HG02970 (cell line): Measurements from ENCODE around the gene PAQR9.
A peak's percentile ranks its signal among the peaks of the same experiment; 100 is the strongest.
"Not testable (repeated sequence)": the region's sequence is repeated elsewhere in the genome, so short reads cannot be mapped to it uniquely, and the experiment has no call there.

Experiments used
- ATAC-seq: cut with Tn5 transposase; IDR thresholded peaks from one replicate; pipeline ENCODE4 v1.9.1; 2021; ENCODE audit warnings: mild to moderate bottlenecking, moderate library complexity, moderate number of reproducible peaks; ENCODE audit not compliant: unreplicated experiment, low FRiP score

PAQR9 gene, protein sequence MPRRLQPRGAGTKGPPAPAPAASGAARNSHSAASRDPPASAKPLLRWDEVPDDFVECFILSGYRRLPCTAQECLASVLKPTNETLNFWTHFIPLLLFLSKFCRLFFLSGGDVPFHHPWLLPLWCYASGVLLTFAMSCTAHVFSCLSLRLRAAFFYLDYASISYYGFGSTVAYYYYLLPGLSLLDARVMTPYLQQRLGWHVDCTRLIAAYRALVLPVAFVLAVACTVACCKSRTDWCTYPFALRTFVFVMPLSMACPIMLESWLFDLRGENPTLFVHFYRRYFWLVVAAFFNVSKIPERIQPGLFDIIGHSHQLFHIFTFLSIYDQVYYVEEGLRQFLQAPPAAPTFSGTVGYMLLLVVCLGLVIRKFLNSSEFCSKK

DNA sequence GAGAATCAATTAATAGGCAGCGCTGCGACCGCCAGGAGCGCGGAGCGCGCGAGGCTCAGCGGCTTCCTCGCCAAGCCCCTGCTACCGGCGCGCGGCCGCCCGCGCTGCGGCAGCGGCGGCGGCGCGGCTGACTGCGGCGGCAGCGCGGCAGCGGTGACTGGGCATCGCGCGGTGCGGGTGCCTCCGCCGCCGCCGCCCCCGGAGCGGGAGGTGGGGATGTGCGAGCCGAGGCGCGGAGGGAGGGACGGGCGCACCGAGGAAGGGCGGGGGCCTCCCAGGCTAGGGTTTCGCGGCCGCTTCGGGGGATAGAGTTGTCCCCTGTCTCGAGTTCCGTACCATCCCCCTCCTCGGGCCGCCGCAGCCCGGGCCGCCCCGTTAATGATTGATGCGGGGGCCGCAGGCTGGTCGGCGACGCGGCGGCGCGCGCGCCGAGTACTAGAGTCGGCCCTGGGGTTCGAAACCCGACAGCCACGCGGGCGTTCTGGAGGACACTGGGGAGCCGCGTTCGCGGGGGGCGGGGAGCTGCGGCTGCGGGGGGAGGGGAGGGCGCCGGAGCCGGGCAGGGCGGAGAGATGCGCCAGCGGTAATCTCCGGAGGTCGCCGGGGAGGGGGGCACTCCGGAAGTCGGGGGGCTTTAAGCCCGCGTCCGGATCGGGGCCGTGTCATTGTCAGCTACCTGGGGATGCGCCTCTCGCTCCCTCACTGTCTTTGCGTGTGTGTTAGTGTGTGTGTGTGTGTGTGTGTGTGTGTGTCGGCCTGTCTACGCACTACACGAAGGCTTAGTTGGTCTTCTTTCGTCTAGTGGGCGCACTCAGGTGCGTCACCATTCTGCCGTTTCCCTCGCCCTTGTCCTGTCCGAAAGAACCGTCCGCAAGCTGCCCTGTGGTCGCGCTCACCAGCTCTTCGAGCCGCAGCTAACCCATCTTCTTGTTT, at the start of gene PAQR9:
Gene PAQR9, minus strand, starts transcription at position 159 of the 933 bp plus-strand sequence. CDS start 338 bp downstream, outside the sequence.
- no peak for ATAC-seq

DNA sequence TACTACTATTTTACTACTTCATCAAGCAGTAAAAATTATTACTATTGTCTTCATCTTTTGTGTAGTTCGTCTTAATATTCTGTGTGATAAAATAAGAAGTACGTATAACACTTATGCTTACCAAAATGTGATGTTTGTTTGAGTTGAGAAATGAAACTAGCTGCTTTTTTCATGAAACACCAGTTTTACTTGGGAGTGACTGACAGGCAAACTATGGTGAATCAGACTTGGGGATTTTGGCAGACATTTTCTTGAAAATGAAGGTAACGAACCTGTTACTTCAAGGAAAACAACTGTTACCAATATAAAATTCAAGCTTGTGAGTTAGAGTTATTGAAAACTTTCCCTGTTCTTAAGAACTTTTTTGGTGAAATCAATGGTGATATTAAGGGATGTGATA, 48.2 kb upstream of the PAQR9 start:
- no peak for ATAC-seq

DNA sequence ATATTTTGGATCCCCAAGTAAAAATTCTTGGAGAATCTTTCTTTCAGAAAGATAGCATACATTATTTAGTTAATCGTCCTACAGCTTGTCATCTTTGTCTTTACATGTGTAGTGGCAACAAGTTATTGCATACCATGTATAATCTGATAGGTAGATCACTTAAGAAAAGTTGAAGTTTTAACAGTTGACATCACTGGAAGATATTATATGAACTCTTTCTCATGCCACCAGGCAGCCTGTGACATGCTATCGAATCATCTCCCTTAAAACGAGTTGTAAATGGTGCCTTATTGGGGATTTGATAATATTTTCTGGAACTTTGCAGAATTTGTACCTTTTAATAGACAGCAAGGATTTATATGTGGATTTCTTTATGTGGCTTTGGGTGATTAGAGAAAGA, 46.5 kb upstream of the PAQR9 start:
- ATAC-seq: no peak

DNA sequence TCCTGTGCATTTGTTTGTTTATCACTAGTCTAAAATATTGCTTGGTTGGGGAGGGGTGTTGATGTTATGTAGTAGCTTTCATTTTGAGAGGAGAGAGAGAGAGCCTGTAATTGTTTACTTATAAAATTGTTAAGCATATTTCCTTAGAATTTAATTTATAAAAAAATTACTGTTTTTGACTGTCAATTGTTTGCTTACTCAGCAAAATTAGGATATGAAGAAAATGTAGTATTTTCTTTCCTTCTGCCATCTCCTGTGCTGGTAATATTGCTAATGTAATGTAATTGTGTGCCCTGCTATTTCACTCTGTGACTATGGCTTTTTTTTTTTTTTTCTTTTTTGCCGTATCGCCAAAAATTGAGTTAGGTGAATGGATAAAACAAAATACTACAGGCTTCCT, 41.3 kb upstream of the PAQR9 start:
- ATAC-seq: no peak

DNA sequence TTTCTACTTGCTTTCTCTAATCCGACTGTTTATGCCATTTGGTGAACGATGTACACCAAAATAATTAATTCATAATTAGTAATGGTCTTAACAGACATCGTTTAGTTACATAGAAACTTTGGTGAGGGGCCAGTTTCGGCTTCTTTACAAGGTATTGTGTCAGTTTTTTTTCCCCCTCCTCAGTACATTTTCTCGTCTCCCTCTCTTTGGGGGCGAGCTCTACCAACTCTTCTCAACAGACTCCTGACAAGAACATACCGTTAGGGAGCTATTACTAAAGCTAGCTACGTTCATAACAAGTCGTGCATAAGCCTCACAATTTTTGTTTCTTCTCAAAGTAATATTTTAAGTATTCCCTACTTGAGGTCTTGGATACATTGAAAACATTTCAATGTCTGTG, 39.3 kb upstream of the PAQR9 start:
- ATAC-seq: no peak

DNA sequence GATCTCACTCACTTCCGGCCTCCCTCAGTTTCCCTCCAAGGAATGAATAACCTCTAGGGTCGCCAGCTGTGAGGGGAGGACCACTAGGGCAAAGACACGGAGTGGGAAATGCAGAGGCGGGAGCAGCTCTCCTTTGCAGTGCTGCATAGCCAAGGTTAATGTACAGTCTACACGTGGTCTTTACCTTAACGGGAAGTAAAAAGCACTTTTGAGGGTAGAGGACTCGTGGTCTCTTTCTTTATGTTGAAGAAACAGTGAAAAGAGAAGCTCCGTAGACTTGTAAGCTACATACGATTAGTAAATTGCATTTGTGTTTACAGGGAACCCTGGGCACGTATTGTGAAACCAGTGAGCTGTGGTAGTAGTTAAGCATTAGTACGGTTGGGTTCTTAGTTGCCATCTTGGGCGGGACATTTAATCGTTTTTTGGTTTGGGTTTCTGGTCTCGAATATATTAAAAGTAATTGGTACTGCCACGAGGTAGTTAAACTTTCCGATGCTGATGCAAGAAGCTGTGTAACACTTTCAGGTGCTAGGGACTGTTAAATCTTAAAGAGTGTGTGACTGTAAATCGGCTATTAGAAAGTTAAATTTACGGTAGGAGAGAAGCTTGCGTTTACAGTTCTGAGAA, 38.7 kb upstream of the PAQR9 start:
- peak; percentile 11 for ATAC-seq

DNA sequence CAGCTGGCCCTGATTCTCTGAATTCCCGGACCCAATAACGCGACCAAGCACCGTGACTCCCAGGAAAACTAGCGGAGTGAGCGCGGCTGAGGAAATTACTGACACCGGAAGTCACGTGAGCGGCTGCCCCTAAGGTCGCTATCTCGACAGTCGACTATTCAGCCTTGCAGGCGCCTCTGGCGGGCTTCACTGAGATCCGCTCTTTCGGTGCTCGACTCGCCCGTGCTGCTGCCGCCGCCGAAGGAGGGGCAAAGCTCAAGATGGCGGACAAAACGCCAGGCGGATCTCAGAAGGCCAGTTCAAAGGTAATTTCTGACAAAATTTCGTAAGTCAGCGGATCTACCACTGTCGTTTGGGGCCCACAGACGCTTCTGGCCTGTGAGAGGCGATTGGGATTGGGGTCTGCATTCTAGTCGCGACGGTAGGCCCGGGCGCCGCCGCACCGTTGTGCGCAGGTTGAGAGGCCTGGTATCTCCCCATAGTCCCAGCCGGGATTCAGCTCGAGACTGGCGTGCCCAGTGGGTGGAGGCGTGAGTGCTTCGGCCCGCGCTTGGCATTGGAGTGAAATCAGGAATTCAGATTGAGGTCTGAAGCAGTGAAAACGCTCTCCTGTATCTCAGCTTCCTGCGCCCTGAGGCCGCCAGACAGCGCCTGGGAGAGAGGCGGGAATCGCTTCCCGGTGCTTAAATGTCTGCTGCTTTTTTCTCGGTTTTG, 38.1 kb upstream of the PAQR9 start, which contains the start of gene U2SURP:
Gene U2SURP, plus strand, starts transcription at position 202 of the 714 bp plus-strand sequence. Its CDS starts 59 bp downstream, at position 261.
- ATAC-seq: peak; percentile 96

DNA sequence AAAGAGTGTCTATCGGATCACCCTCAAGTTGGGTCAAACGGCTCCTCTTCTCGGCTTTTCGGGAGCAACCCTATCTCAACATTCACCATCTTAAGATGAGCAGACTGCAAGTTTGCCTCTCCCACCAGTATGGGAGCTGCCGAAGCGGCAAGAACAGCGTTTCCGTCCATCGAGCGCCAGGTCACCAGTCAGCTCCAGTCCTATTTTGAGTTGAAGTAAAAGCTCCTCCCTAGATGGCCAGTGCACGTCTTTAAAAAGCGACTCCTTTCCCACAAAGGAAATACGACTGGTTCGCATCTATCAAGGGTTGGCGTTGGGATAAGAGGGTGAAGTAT, 37.5 kb upstream of the PAQR9 start:
- peak; percentile 57 for ATAC-seq

DNA sequence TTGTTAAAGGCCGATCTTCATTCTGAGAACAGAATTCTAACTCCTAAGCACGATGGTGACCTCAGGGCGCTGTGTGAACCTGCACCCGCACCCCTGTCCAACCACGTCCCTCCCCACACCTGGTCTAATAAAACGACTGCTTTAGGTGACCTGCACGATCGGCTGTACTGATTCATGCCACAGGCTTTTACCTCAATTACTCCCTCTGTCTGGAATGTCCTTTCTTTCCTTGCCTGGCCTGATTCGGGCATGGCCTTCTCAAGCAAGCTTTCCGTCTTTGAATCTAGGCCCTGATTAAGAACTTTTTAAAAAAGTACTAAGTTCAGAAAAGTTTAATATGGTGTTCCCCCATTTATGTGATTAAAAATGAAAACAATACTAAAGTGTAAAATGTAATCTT, 37.1 kb upstream of the PAQR9 start:
- no peak for ATAC-seq

DNA sequence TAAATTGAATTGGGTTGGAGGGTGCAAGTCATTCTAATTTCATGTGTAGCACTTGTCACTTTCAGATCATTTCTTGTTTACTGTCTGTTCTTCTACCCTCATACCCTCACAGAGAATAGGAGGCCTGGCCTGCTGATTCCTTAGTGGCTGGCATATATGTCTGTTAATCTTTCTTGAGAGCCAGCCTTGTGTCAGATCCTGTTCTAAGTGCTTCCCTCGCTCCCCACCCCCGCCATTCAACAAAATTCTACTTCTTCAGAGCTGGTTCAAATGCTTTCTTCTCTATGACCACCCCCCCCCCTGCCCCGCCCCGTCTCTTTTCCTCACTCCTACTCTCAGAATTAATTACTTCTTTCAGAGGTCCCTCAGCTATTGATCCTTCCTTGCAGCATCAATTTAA, 36.4 kb upstream of the PAQR9 start:
- no peak for ATAC-seq

DNA sequence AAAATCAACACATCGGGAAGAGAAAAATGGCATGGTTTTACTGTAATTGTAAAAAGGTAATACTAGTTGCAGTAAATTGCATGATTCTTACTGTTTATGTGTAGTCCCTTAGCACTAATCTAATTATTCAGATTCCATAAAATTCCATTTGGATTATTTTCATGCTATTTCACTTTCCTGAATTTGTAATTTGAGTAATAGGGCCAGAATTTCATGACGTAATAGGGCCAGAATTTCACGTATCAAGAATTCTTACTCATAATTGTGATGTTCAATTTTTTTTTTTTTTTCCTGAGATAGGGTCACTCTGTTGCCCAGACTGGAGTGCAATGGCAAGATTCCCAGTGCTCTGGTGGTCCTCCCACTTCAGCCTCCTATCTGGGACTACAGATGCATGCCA, 35.0 kb upstream of the PAQR9 start:
- ATAC-seq: no peak

DNA sequence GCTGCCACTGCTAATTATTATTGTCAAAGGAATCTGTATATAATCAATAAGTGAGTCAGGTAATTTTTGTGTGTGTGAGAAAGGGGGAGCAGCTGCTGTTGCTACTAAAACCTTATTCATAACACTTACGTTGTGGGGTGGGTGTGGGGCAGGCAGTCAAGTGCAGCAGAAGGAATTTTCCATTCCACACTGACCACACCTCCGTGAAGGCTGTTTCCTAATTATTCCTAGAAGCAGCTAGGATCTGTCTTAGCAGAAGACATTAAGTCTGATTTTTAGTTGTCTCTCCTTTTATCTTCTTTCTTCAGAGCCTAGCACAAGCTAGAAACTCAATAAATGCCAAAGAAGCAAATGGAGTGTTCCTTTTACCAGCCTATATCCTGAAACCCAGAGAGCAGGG, 33.9 kb upstream of the PAQR9 start:
- ATAC-seq: no peak

DNA sequence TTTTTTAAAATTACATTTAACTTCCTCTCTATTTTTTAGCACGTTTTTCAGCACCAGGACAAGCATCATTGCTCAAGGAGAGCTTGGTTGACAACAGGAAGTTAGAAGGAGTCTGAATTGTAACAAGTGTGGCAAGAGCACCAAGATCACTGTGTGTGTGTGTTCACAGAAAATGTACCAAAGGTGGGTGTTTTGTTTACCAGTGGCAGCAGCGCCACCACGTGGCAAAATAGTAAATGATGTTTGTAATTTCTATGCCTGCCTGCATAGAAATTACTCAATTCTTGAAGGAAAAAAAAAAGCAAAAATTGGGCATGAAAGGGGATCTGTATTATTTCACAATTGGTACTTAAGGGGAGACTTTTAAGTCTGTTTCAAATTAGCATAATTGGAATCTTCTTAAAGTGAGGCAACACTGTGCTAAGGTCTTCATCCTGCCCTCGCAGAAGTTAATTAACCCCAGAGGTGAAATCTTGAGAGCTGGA, 30.5 kb upstream of the PAQR9 start:
- no peak for ATAC-seq

DNA sequence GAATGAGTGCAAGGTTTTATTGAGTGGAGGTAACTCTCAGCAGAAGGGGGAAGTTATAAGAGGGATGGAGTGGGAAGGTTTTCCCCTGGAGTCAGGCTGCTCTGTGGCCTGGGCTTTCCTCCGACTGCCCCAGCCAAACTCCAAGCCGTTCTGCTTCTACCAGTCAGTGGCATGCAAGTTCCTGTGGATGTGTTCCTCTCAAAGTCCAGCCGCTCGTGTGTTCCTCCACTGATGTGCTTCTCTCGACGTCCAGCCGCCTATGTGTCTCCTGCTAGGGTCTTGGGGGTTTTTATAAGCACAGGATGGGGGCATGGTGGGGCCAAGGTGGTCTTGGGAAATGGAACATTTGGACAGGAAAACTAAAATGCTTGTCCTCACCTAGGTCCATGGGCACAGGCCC, 28.8 kb upstream of the PAQR9 start:
- no peak for ATAC-seq

DNA sequence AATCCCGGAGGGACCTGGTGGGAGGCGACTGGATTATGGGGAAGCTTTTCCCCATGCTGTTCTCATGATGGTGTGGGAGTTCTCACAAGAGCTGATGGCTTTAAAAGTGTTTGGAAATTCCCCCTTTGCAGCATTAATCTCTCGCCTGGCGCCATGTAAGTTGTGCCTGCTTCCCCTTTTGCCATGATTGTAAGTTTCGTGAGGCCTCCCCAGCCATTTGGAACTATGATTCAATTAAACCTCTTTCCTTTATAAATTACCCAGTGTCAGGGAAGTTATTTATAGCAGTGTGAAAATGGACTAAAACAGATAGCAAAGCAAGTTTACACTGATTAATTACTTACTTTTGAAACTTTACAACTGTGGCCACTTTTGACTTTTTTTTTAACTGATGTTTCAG, 27.2 kb upstream of the PAQR9 start:
- ATAC-seq: no peak

DNA sequence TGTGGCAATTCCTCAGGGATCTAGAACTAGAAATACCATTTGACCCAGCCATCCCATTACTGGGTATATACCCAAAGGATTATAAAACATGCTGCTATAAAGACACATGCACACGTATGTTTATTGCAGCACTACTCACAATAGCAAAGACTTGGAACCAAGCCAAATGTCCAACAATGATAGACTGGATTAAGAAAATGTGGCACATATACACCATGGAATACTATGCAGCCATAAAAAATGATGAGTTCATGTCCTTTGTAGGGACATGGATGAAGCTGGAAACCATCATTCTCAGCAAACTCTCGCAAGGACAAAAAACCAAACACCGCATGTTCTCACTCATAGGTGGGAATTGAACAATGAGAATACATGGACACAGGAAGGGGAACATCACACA, 25.4 kb upstream of the PAQR9 start:
- ATAC-seq: not testable (repeated sequence)

DNA sequence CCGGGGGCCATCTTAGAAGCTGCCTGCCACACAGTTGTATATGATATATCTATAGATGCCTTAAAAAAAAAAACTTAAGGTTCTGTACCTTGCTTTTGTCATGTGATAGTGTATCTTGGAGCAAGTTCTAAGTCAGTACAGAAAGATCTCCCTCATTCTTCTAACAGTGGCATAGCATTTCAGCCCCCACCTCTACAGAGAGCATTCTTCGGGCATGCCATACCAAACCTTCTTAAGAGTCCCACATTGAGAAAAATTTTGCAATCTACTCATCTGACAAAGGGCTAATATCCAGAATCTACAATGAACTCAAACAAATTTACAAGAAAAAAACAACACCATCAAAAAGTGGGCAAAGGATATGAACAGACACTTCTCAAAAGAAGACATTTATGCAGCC, 24.7 kb upstream of the PAQR9 start:
- ATAC-seq: not testable (repeated sequence)

DNA sequence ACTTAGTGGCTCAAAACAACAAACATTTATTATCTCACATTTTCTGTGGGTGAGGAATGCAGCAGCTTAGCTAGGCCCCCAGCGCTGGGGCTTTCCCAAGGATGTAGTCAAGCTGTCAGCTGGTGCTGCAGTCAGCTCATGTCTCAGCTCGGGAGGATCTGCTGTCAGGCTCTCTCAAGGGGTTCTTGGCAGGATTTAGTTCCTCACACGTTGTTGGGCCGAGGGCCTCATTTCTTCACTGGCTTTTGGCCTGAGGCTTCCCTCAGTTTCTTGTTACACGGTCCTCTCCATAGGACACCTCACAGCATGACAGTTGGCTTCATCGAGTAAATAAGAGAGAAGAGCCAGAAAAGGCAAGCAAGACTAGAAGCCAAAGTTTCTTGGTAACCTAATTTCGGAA, 24.2 kb upstream of the PAQR9 start:
- no peak for ATAC-seq

DNA sequence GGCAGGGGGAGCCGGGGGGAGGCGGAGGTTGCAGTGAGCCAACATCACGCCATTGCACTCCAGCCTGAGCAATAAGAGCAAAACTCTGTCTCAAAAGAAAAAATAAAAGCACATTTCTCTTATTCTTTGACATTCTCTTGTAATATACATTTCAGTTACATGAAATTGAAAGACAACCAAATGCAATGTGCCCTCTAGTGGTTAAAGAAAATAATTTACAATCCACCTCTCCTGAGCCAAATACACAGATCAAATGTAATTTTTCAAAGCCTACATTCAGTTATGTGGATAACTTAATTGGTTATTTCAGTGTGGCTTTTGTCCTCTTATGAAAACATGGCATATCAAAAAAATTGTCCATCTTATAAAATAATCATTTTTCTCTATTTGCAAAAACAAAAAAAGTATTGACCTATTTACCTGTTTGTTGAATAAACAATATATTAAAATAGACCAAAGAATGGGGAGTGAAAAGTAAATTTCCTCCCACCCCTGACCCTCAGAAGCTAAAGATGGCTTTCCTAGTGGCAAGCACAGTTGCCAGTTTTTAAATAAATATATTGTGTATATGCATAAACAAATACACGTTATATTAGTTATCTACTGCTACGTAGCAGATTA, 23.7 kb upstream of the PAQR9 start:
- no peak for ATAC-seq

DNA sequence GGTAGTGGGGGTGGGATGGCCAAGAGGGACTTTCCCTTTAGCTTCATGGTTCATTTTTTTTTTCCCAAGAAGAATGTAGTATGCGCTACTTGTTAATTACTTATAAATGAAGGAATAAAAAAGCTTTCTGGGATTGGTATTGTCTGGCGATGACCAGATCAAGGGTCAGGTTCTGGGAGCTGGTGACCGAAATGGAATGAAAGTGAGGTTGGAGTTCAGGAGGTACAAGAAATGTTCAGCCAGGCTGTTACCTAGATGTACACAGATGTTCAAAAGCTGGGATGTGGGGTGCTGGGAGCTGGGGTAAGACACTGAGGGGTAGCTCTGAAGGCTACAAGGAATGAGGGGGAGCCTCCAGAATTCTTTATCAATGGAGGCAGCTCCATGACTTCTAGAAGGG, 20.8 kb upstream of the PAQR9 start:
- ATAC-seq: no peak
